Endothelial cell of umbilical vein (primary cell): Measurements from ENCODE around the gene RBM17. TPM values are rescaled to one million over a fixed set of nuclear protein-coding genes. Genes with fewer than 3 reads are reported as not detected.
"Not testable (repeated sequence)": the region's sequence is repeated elsewhere in the genome, so short reads cannot be mapped to it uniquely, and the experiment has no call there.

Experiments used
- BruUV-seq: library from RNA; stranded (reverse); fragments of 400-500 nt; replicated peaks from 2 replicates; lab custom pipeline; 2021; lab: Mats Ljungman, UMichigan
- CTCF ChIA-PET: fragments of 300-600, 350-600 bp; sonication (Branson Sonifier 250); formaldehyde crosslinking; loops from one replicate; lab custom pipeline; 2021; ENCODE audit warnings: antibody characterized with exemption, inconsistent platforms; lab: Charles Lee
- POLR2A ChIA-PET: fragments of 300-600, 350-600 bp; sonication (Branson Sonifier 250); formaldehyde crosslinking; loops from one replicate; lab custom pipeline; 2021; ENCODE audit warnings: antibody characterized with exemption, inconsistent platforms; lab: Charles Lee
- DNase-seq: peaks from one replicate; pipeline ENCODE4 v3.0.0-alpha.2; 2011; ENCODE audit warnings: low read depth, low spot score
- FAIRE-seq: peaks from 2 replicates; lab custom pipeline; 2011; peaks lifted over from hg19 to GRCh38; lab: Jason Lieb, UNC
- H2AFZ ChIP-seq: 2 replicates; pipeline ENCODE4 v1.6.0; 2012; ENCODE audit warnings: low read depth, low read length, control low read depth, inconsistent platforms
- H3K27ac ChIP-seq: 2 replicates; pipeline ENCODE4 v1.5.1; 2011; ENCODE audit warnings: low read depth, mild to moderate bottlenecking, control low read depth, low read length, moderate library complexity; ENCODE audit not compliant: insufficient read depth
- H3K27me3 ChIP-seq, 2 experiments: 2 replicates each; pipeline versions ENCODE4 v1.6.0 to v1.6.1; 2011; ENCODE audit warnings: low read length in 2 of 2, mixed read lengths in 1 of 2; ENCODE audit not compliant: control insufficient read depth in 2 of 2, insufficient read depth in 2 of 2
- H3K36me3 ChIP-seq, 2 experiments: 2 replicates in 1 of 2; 3 replicates in 1 of 2; pipeline ENCODE4 v1.5.1; 2011; ENCODE audit warnings: low read length in 2 of 2, mild to moderate bottlenecking in 1 of 2, moderate library complexity in 1 of 2; ENCODE audit not compliant: control insufficient read depth in 2 of 2, insufficient read depth in 2 of 2; ENCODE audit errors: extremely low read depth in 1 of 2
- H3K4me1 ChIP-seq: 3 replicates; pipeline ENCODE4 v1.5.1; 2011; ENCODE audit warnings: mild to moderate bottlenecking, low read length; ENCODE audit not compliant: control insufficient read depth, insufficient read depth; ENCODE audit errors: extremely low read depth
- H3K4me2 ChIP-seq: 2 replicates; pipeline ENCODE4 v1.6.1; 2011; ENCODE audit warnings: low read length, control low read depth, mixed read lengths; ENCODE audit not compliant: insufficient read depth
- H3K4me3 ChIP-seq, 3 experiments: fragments of 200-600 bp in 1 of 3; sonication (generic), shearing (Covaris generic) in 1 of 3; replicated peaks in 1 of 3; 2 replicates each; pipeline ENCODE4 v1.5.1; 2011 to 2016; ENCODE audit warnings: control low read depth in 3 of 3, low read length in 3 of 3, mild to moderate bottlenecking in 2 of 3, inconsistent platforms in 1 of 3, low read depth in 1 of 3, moderate library complexity in 1 of 3; ENCODE audit not compliant: insufficient read depth in 1 of 3
- H3K79me2 ChIP-seq: 2 replicates; pipeline ENCODE4 v1.6.0; 2012; ENCODE audit warnings: low read length, inconsistent platforms; ENCODE audit not compliant: control insufficient read depth, insufficient read depth
- H3K9ac ChIP-seq: replicated peaks from 2 replicates; pipeline ENCODE3; 2011; ENCODE audit warnings: low read length, control low read depth; ENCODE audit not compliant: insufficient read depth; ENCODE audit errors: extremely low read depth
- H3K9me1 ChIP-seq: replicated peaks from 3 replicates; pipeline ENCODE4 v1.6.0; 2011; ENCODE audit warnings: mild to moderate bottlenecking, low read length; ENCODE audit not compliant: control insufficient read depth, insufficient read depth; ENCODE audit errors: extremely low read depth
- H3K9me3 ChIP-seq: replicated peaks from 2 replicates; pipeline ENCODE4 v1.5.1; 2012; ENCODE audit warnings: low read length, inconsistent platforms; ENCODE audit not compliant: control insufficient read depth, insufficient read depth
- H4K20me1 ChIP-seq: replicated peaks from 2 replicates; pipeline ENCODE3; 2011; ENCODE audit warnings: mild to moderate bottlenecking, low read length; ENCODE audit not compliant: control insufficient read depth, insufficient read depth; ENCODE audit errors: extremely low read depth
- CTCF ChIP-seq, 2 donors: IDR thresholded peaks; 1 replicate in 1 of 2; 2 replicates in 1 of 2; pipeline ENCODE4 v1.5.1; 2011; ENCODE audit warnings: low read length in 2 of 2, mild to moderate bottlenecking in 2 of 2, moderate library complexity in 2 of 2, control low read depth in 1 of 2, inconsistent platforms in 1 of 2, low read depth in 1 of 2; ENCODE audit not compliant: insufficient read depth in 1 of 2; ENCODE audit errors: extremely low read depth in 1 of 2
- EZH2 ChIP-seq: IDR thresholded peaks from 2 replicates; pipeline ENCODE4 v1.6.1; 2012; ENCODE audit warnings: borderline replicate concordance, low read depth, mild to moderate bottlenecking, moderate library complexity, low read length, inconsistent platforms; ENCODE audit not compliant: severe bottlenecking
- FOS ChIP-seq: IDR thresholded peaks from 2 replicates; pipeline ENCODE4 v1.6.1; 2011; ENCODE audit warnings: mild to moderate bottlenecking, low read length, moderate library complexity, borderline replicate concordance; ENCODE audit not compliant: insufficient read depth
- GATA2 ChIP-seq: IDR thresholded peaks from 2 replicates; pipeline ENCODE4 v1.7.0; 2011; ENCODE audit warnings: low read depth, mild to moderate bottlenecking, moderate library complexity, mixed read lengths, low read length; ENCODE audit not compliant: insufficient read length, insufficient read depth
- JUN ChIP-seq: IDR thresholded peaks from 2 replicates; pipeline ENCODE4 v1.6.1; 2011; ENCODE audit warnings: borderline replicate concordance, low read depth; ENCODE audit not compliant: insufficient read length, insufficient read depth
- MAX ChIP-seq: IDR thresholded peaks from 2 replicates; pipeline ENCODE4 v1.6.1; 2011; ENCODE audit not compliant: insufficient read depth, insufficient read length
- MYC ChIP-seq: IDR thresholded peaks from one replicate; pipeline ENCODE4 v1.6.1; 2011; ENCODE audit warnings: mild to moderate bottlenecking, low read depth, low read length
- POLR2A ChIP-seq: IDR thresholded peaks from 2 replicates; pipeline ENCODE4 v1.6.1; 2012; ENCODE audit warnings: low read depth, mild to moderate bottlenecking, control low read depth, low read length
- POLR2AphosphoS5 ChIP-seq: IDR thresholded peaks from 2 replicates; pipeline ENCODE4 v1.6.1; 2012; ENCODE audit warnings: low read depth, mild to moderate bottlenecking, control low read depth, low read length, moderate library complexity; ENCODE audit not compliant: insufficient read depth
- dilution Hi-C: fragments of 300-500 bp; cut with MboI; formaldehyde crosslinking; loops from one replicate; pipeline ENCODE4 v1.15.0; 2019; ENCODE audit warnings: low sequenced_read_pairs; ENCODE audit not compliant: extremely low pct_ligation_motif_present
- intact Hi-C: fragments of 100-400 bp; cut with micrococcal nuclease; formaldehyde crosslinking; loops from one replicate; pipeline ENCODE4 v1.10.0; 2022
- polyA plus RNA-seq, 4 experiments: library from polyadenylated mRNA; depleted of rRNA in 3 of 4; stranded (reverse) in 3 of 4; unstranded in 1 of 4; fragments of >200 nt; gene quantifications; 2 replicates each; pipeline versions ENCODE4 v1.2.1 to v1.2.3, GENCODE V29; 2011 to 2012; ENCODE audit warnings: missing spikeins in 1 of 4
- total RNA-seq: library from RNA; stranded (reverse); gene quantifications from 2 replicates; pipeline ENCODE4 v1.2.3, GENCODE V29; 2021

RBM17 gene
- total and polyA plus RNA-seq, 2 donors (not counting 3 experiments of a cell fraction or from before 2014, with no cell fraction given) = 23.1 to 148 TPM

GRCh38 chr10:6064119-6064518 is 24.7 kb upstream of the RBM17 start:
- Histone ChIP-seq H4K20me1 (no peaks in the 10 kb centered on the region), H3K27me3 (peaks cover 0 to 1% of the 10 kb centered on the region in 2 experiments), H3K4me3 (no peak overlapping the region), H3K36me3 (no peaks in the 10 kb centered on the region), H3K79me2 (no peaks in the 10 kb centered on the region), H3K27ac (no peak overlapping the region), H3K4me1 (no peaks in the 10 kb centered on the region), H3K9me3 (no peaks in the 10 kb centered on the region), H3K9ac (no peak overlapping the region), H3K9me1 (no peaks in the 10 kb centered on the region), H3K4me2 (no peak overlapping the region), H2AFZ (no peak overlapping the region)
- ChIA-PET POLR2A (no interaction called here), CTCF (no interaction called here)
- dilution Hi-C loops (no loop called here), intact Hi-C loops (no loop called here)
- FAIRE-seq (no peak), DNase-seq (no peak)
- no TSS peak for BruUV-seq
- TF ChIP-seq CTCF (IDR thresholded peaks at IDR 0.05; ENCODE audit: extremely low read depth in 1 of 2, insufficient read depth in 1 of 2, low read depth in 1 of 2, low read length in 2 of 2) (no peak), MYC (no peak), FOS (no peak), GATA2 (no peak), POLR2AphosphoS5 (no peak), EZH2 (no peak), POLR2A (no peak), MAX (no peak), JUN (no peak)

DNA sequence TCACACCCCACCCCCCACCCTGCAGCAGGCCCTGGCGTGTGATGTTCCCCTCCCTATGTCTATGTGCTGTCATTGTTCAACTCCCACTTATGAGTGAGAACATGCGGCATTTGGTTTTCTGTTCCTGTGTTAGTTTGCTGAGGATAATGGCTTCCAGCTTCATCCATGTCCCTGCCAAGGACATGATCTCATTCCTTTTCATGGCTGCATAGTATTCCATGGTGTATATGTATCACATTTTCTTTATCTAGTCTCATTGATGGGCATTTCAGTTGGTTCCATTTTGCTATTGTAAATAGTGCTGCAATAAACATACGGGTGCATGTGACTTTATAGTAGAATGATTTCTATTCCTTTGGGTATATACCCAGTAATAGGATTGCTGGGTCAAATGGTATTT is 24.1 kb upstream of the RBM17 start:
- H3K4me2 ChIP-seq, CTCF ChIA-PET, BruUV-seq, FAIRE-seq, H3K4me3 ChIP-seq, DNase-seq, H3K79me2 ChIP-seq, H2AFZ ChIP-seq, intact Hi-C loops, H3K9me3 ChIP-seq, H3K9ac ChIP-seq, H3K27me3 ChIP-seq, H3K36me3 ChIP-seq, H3K9me1 ChIP-seq, H3K27ac ChIP-seq, POLR2A ChIA-PET, dilution Hi-C loops, H4K20me1 ChIP-seq, H3K4me1 ChIP-seq: not testable (repeated sequence)
